GM19455 (cell line): ENCODE results near the gene OR6J1.
"Not testable (repeated sequence)": the region's sequence is repeated elsewhere in the genome, so short reads cannot be mapped to it uniquely, and the experiment has no call there.

Source experiments
- ATAC-seq: cut with Tn5 transposase; IDR thresholded peaks from one replicate; pipeline ENCODE4 v1.9.1; 2021; ENCODE audit not compliant: unreplicated experiment

OR6J1 gene

GRCh38 chr14:22644305-22644635, at the start of gene OR6J1:
TSS of gene OR6J1 (minus strand) at chr14:22644352. CDS start at chr14:22634811, 9,541 bp downstream.
- ATAC-seq, result no peak

- ATAC-seq, result no peak
These were observed 48.0 kb upstream of the OR6J1 start for GRCh38 chr14:22692194-22692593.

GRCh38 chr14:22691171-22691570, 47.0 kb upstream of the OR6J1 start:
- ATAC-seq, result no peak

- ATAC-seq, result no peak
These were observed 45.0 kb upstream of the OR6J1 start for GRCh38 chr14:22689199-22689598.

GRCh38 chr14:22687969-22688368, 43.8 kb upstream of the OR6J1 start:
- ATAC-seq, result not testable (repeated sequence)

GRCh38 chr14:22686176-22686611, 42.0 kb upstream of the OR6J1 start:
- ATAC-seq, result not testable (repeated sequence)

GRCh38 chr14:22685467-22685866, 41.3 kb upstream of the OR6J1 start:
- no peak for ATAC-seq

- ATAC-seq, result not testable (repeated sequence)
These were observed 39.3 kb upstream of the OR6J1 start for GRCh38 chr14:22683428-22683827.

- ATAC-seq, result no peak
These were observed 34.1 kb upstream of the OR6J1 start for GRCh38 chr14:22678221-22678620.

GRCh38 chr14:22677551-22677950, 33.4 kb upstream of the OR6J1 start:
- ATAC-seq, result not testable (repeated sequence)

- ATAC-seq, result no peak
These were observed 27.5 kb upstream of the OR6J1 start for GRCh38 chr14:22671622-22672021.

- ATAC-seq, result no peak
These were observed 24.7 kb upstream of the OR6J1 start for GRCh38 chr14:22668863-22669262.

- ATAC-seq, result no peak
These were observed 24.3 kb upstream of the OR6J1 start for GRCh38 chr14:22668417-22668816.

GRCh38 chr14:22667881-22668280, 23.7 kb upstream of the OR6J1 start:
- no peak for ATAC-seq

GRCh38 chr14:22666203-22666893, 22.2 kb upstream of the OR6J1 start:
- ATAC-seq, result no peak

GRCh38 chr14:22664261-22664660, 20.1 kb upstream of the OR6J1 start:
- ATAC-seq, result no peak

GRCh38 chr14:22660654-22661053, 16.5 kb upstream of the OR6J1 start:
- no peak for ATAC-seq

GRCh38 chr14:22658946-22659345, 14.8 kb upstream of the OR6J1 start:
- no peak for ATAC-seq

- ATAC-seq, result no peak
These were observed 13.7 kb upstream of the OR6J1 start for GRCh38 chr14:22657861-22658260.

- ATAC-seq, result no peak
These were observed 13.0 kb upstream of the OR6J1 start for GRCh38 chr14:22656945-22657731.

- ATAC-seq, result no peak
These were observed 12.1 kb upstream of the OR6J1 start for GRCh38 chr14:22656226-22656625.

- ATAC-seq, result no peak
These were observed 9.0 kb upstream of the OR6J1 start for GRCh38 chr14:22653012-22653621.
